Right renal pelvis (tissue), 4 donors: ENCODE data around the gene MYO1F. TPM values are rescaled to one million over a fixed set of nuclear protein-coding genes. Genes with fewer than 3 reads are reported as not detected.
A peak's percentile ranks its signal among the peaks of the same experiment; 100 is the strongest.
"Not testable (repeated sequence)": the region's sequence is repeated elsewhere in the genome, so short reads cannot be mapped to it uniquely, and the experiment has no call there.

Source experiments
- DNase-seq, 4 donors: peaks; one replicate each; pipeline ENCODE4 v3.0.0-alpha.2; 2013; ENCODE audit warnings: low read depth in 4 of 4, low spot score in 3 of 4, missing footprints in 1 of 4
- polyA plus RNA-seq, 4 donors: library from polyadenylated mRNA; unstranded; fragments of 120-200 nt; gene quantifications; one replicate each; pipeline ENCODE4 v1.2.1, GENCODE V29; 2013; ENCODE audit not compliant: insufficient read length in 4 of 4

The MYO1F gene
- polyA plus RNA-seq, 4 donors = 3.5 to 6.0 (median 4.2) TPM

- DNase-seq = no peak
These were observed 23.6 kb upstream of the MYO1F start for GRCh38 chr19:8600816-8601215.

DNA sequence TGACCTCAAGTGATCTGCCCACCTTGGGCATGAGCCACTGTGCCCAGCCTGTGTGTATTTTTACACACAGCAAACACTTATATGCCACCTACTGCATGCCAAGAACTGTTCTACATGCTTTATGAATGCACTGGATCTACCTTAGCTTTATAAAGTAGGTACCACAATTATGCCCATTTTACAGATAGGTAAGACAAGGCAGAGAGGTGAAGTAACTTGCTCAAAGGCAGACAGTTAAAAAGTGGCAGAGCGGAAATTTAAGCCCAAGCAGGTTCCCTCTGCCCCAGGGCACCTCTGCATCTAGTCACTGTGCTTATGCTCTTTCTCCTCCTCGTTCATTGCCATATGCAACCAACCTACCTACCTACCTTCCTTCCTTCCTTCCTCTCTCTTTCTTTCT lies 22.8 kb upstream of the MYO1F start:
- DNase-seq = no peak

- DNase-seq = no peak
These were observed 18.9 kb upstream of the MYO1F start for GRCh38 chr19:8596168-8596567.

DNA sequence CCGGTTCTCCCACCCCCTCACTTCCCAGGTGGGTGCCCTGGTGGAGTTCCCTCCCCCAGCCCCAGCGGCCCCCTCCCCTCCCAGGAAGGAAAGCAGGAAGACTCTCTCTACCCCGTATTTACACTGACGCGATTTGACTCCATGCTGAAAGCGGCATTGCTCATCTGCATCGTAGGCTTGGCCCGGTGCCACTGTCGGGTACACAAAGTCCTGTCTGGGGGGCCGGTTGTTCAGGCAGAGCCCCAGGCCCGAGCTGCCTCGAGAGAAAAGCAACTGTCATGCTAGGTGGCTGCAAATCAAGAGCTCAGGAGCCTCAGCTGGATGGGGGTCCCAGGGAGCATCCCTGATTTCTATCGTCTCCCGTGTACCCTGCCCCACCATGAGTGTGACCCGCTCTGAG lies 18.4 kb upstream of the MYO1F start:
- no peak for DNase-seq

DNA sequence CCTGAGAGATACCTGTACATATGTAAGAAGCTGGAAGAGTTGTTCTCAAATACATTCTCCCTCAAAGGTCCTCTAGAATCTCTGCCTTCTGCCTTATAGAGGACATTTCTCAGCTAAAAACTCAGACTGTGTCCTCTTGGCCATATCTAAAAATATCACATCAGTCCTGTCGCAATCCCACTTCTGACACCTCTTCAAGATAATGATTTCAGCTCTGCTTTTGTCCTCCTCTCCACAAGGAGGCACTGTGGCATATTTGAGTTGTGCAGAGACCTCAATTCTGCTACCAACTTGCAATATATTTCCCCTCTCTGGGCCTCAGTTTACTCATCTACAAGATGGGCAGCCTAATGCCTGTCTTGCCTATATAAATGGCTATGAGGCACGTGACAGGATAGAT lies 16.7 kb upstream of the MYO1F start:
- no peak for DNase-seq

GRCh38 chr19:8592231-8593009 lies 15.2 kb upstream of the MYO1F start:
- DNase-seq = peak; percentile 82 to 93 (median 88)

DNA sequence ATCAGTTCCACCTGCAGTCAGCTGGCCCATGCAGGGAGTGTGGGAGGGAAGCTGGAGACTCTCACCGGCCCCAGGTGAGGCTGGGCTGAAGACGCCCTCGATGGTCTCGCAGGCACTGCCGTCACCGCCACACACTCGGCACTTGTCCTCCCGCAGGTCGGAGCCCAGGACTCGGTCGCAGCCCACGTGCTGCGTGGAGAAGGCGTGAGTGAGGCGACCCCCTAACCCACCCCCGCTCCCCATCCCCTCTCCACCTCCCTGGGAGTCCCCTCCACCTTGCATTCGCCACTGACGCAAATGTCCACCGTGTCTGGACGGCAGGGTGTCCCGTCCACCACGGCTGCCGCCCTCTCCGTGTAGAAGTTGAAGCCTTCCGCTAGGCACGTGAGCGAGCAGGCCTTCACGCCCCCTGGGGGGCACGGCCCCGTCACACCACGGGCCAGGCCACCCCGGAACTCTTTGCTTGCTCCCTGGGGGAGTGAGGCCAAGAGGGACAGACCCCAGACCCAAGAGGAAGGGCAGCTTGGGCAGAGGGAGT lies 12.0 kb upstream of the MYO1F start:
- no peak for DNase-seq

DNA sequence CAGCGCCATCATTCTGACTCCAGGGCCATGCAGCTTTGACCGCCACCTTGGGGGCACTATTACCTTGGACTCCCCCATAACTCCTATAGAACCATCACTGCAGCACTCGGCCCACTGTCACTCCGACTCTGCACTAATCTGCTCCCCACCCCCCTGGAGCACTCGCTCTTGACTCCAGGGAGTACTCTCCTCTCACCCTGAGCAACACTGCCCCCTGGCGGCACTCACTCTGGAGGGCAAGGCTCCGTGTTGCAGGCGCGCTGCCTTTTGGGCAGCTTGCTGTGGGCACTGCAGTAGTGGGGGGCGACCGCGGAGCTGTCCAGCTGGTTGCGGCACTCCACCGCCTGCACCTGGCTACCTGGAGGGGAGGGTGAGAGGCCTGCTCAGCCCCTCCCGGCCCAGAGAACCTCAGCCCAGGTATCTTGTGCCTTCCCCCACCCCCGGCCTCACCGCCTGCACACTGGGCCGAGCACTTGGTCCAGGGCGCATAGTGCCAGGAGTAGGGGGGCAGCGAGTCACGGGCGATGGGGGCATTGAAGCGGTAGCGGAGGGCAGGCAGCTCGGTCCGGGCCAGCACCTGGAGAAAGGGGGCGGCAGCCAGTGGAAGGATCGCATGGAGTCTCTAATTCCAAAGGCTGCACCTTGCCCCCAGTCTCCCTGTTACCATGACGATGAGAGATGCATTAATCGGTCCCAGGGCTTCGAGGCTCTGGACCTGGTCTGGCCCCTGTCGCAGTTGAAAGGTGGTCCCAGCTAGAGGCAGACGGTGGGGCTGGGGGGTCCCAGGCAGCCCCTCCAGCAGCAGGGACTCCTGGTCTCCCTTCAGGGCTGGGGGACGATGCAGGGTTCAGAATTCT lies 8.9 kb upstream of the MYO1F start:
- peak in 1 of 4 donors; percentile 16 for DNase-seq

DNA sequence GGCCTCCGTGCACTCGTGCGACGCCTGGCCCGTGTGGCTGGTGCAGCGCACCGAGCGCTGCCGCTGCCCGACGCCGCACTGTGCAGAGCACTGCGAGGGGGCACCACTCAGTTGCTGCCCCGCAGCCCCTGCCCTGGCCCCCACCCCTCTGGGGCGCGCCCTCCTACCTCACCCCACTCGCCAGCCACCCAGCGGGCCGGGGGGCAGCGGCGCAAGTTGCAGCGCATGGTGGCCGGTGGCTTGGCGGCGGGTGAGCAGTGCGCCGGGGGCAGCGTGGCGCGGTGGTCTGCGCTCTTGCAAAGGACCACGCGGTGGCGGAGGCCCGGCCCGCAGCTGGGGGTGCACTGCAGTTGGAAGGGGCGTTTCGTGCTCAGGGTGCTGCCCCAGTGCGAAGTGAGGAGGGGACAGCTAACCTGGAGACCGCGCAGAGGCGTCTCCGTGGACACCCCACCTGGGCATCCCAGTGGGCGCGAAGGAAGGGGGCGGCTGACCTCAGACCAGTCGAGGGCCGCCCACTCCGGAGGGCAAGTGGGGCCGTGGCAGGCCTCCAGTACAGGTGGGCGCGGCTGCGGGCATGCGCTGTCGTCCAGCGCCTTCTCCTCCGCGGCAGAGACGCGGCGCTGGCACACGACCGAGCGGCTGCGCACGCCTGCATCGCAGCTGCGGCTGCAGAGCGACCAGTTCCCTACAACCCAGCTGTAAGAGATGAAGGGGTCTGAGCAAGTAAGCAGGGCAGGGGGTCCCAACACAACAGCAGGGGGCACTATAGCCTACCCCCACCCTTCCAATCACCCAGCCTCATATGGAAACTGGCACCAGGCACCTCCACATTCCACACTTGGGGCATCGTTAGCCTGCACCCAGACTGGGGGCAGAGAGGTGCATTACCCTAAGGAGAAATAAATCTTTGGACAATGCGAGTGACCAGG lies 8.0 kb upstream of the MYO1F start:
- no peak for DNase-seq

- DNase-seq = peak; percentile 61 to 82 (median 70)
These were observed 3.6 kb upstream of the MYO1F start for GRCh38 chr19:8580710-8581281.

GRCh38 chr19:8578642-8579265 lies 1.5 kb upstream of the MYO1F start:
- peak; percentile 47 to 61 (median 50) for DNase-seq

DNA sequence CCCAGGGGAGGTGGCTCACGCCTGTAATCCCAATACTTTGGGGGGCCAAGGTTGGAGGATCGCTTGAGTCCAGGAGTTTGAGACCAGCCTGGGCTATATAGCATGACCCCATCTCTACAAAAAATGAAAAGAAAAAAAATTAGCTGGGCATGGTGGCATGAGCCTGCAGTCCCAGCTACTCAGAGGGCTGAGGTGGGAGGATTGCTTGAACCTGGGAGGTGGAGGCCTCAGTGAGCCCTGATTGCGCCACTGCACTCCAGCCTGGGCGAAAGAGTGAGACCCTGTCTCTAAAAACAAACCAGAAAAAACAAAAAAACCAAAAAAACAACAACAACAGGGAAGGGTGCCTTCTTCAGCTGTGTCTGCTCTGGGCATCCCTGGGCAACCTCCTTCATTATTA lies 499 bp upstream of the MYO1F start:
- DNase-seq = no peak

GRCh38 chr19:8576273-8576993 lies 809 bp downstream of the MYO1F start:
- no peak for DNase-seq

DNA sequence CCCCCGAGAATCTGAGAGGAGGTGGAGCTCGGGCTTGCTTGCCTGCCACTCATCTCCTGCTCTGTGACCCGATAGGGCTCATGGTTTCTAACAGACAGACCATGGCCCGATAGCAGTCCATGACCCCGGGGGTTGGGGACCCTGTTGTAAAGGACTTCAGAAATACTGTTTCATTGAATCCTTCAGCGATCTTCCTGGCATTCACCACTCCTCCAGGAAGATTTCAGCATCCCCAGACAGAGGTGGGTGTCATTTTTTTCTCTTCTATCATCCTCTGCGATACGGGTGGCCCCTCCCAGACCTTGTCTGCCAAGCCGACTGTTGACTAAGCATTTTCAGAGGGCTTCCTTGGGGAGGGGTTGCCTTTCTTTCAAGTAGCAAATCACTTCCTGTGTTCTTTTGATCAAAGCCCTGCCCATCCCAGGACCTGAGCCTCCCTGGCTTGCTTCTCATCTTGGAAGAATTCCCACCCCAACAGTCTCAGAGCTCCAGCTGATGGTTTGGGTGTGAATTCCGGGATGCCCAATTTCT lies 1.7 kb downstream of the MYO1F start:
- no peak for DNase-seq

- DNase-seq = not testable (repeated sequence)
These were observed 2.7 kb downstream of the MYO1F start for GRCh38 chr19:8574619-8574922.

DNA sequence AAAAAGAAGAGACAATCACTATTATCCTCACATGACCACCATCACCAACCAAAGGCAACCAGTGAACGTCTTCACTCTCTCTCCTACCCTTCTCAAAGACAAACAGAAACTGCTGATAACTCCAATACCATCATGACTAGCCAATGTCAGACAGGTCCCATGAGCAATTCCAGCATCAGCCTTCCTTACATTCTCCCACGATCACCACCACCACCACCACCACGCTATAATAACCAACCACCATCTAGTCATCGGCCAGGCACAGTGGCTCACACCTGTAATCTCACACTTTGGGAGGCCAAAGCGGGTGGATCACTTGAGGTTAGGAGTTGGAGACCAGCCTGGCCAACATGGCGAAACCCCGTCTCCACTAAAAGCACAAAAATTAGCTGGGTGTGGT lies 3.9 kb downstream of the MYO1F start:
- no peak for DNase-seq

DNA sequence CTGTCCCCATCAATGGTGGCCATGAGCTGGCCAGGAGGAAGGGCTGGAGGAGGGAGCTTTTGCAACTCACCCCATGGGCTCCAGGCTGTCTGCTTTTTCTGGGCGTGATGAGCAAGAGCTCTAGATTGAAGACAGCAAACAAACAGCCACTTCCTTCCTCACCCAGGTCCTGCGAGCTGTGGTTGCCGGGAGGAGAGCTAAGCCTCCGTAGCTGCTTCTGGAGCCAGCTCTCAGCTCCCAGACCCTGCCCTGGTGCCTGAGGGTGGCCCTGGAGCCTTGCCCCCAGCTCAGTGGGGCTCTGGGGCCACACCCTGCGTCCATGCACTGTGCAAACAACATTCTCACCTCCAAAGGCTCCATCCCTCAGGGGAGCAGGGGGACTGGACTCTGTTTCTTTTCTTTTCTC lies 6.2 kb downstream of the MYO1F start:
- no peak for DNase-seq

DNA sequence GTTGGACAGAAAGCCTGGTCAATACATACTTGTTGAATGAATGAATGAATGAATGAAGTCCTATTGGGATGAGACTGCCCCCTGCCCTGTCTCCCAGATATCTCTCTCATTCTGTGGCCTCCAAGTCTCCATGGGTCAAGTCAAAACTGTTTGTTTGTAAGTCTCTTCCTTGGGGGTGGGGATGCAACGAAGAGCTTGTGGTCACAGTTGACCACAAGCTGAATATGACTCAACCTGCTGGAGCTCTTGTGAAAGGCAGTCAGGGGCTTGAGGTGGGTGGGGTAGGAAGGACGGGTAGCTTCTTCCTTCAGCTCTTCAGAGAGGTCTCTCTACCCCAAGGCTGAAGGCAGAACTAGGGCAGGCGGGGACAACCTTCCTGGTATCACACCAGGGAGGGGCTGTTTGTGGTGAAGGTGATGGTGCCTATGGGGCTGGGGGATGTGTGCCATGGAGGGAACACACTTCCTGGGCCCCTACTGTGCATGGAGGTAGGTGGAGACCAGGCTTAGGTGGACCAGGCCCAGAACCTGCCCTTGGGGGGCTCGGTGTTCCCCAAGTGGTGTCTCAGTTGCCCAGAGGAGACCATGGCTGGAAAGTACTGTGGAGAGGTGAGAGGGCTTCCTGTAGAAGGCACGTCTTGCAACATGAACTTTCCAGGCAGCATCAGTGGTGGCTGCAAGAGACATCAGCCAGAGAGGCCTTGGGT lies 8.0 kb downstream of the MYO1F start:
- DNase-seq = no peak
